ENCODE results near the gene ACOT4. TPM values are rescaled to one million over a fixed set of nuclear protein-coding genes. Genes with fewer than 3 reads are reported as not detected.

ACOT4 gene
- total and polyA plus RNA-seq, 2 of the 8 experiments (the other 6 are each of a cell fraction or from before 2014, with no cell fraction given): 0.80 to 1.1 TPM

GRCh38 chr14:73588695-73589094 is 3.0 kb upstream of the ACOT4 start:
- Histone ChIP-seq H3K56ac (replicated peaks; ENCODE audit: insufficient read length, low read depth, low read length) (no peak overlapping the region), H2BK120ac (replicated peaks; ENCODE audit: low read depth, low read length) (no peak overlapping the region), H3K27me3 (replicated peaks in 1 of 4; ENCODE audit: control insufficient read depth in 3 of 4, extremely low read depth in 1 of 4, insufficient read depth in 3 of 4, low read length in 3 of 4) (peaks cover 0 to 5% (median 3%) of the 10 kb centered on the region in 4 experiments; a peak in 3 of 7 replicates), H4K8ac (ENCODE audit: extremely low read depth, insufficient read depth, low read length) (no peak overlapping the region), H3K14ac (ENCODE audit: insufficient read length) (no peak overlapping the region), H3K9me3 (ENCODE audit: insufficient read depth in 2 of 2, low read depth in 1 of 2, low read length in 1 of 2) (no peaks in the 10 kb centered on the region; a peak in 1 of 4 replicates), H2AFZ (ENCODE audit: low read length) (no peak overlapping the region), H3K23ac (ENCODE audit: insufficient read length) (no peak overlapping the region), H2BK12ac (ENCODE audit: low read depth, low read length) (no peak overlapping the region), H3K27ac (ENCODE audit: low read depth, low read length) (no peak overlapping the region), H3K4me1 (replicated peaks in 1 of 4; ENCODE audit: control insufficient read depth in 3 of 4, insufficient read depth in 4 of 4, low read length in 3 of 4) (no peaks in the 10 kb centered on the region), H3K4ac (replicated peaks; ENCODE audit: insufficient read length, low read depth, low read length) (no peak overlapping the region), H3K79me2 (ENCODE audit: control insufficient read depth in 1 of 2, insufficient read depth in 2 of 2, low read length in 2 of 2) (no peaks in the 10 kb centered on the region), H4K91ac (replicated peaks; ENCODE audit: insufficient read length, low read length) (no peak overlapping the region), H3K36me3 (ENCODE audit: control insufficient read depth in 2 of 4, insufficient read depth in 4 of 4, low read length in 3 of 4) (no peaks in the 10 kb centered on the region), H3K79me1 (ENCODE audit: low read depth, low read length) (no peaks in the 10 kb centered on the region), H3K9ac (replicated peaks in 1 of 4; ENCODE audit: extremely low read depth in 1 of 4, low read depth in 3 of 4, low read length in 3 of 4) (no peak overlapping the region), H3K18ac (ENCODE audit: extremely low read depth, low read length) (no peak overlapping the region), H2BK5ac (ENCODE audit: low read depth, low read length) (no peak overlapping the region), H2BK20ac (ENCODE audit: low read length) (no peak overlapping the region), H2BK15ac (ENCODE audit: low read length) (no peak overlapping the region), H2AK5ac (ENCODE audit: low read depth, low read length) (no peak overlapping the region), H4K20me1 (replicated peaks in 1 of 2; ENCODE audit: control insufficient read depth in 1 of 2, insufficient read depth in 2 of 2, low read length in 2 of 2) (no peaks in the 10 kb centered on the region), H3K4me2 (ENCODE audit: insufficient read depth in 1 of 2, low read depth in 2 of 2, low read length in 2 of 2) (no peak overlapping the region), H3K23me2 (ENCODE audit: low read depth, low read length) (peaks cover 9% of the 10 kb centered on the region; the same call in 1 of the 2 replicates), H3K4me3 (ENCODE audit: extremely low read depth in 1 of 4, insufficient read depth in 2 of 4, low read depth in 3 of 4, low read length in 4 of 4) (no peak overlapping the region), H4K5ac (ENCODE audit: insufficient read length, low read depth, low read length) (no peak overlapping the region)
- DNase-seq (ENCODE audit: low read depth in 1 of 2, low spot score in 2 of 2) (no peak), FAIRE-seq (no peak)
- 85% methylated on average over 1 of the region's 1 CpG; no CpG with 5 or more reads in 1 of the 2 experiments for WGBS, 2 experiments (ENCODE audit: extremely low coverage in 1 of 2, insufficient coverage in 1 of 2, insufficient read length in 1 of 2, insufficient replicate concordance in 2 of 2, low coverage in 1 of 2, low lambda C conversion rate in 2 of 2, missing lambda C conversion rate in 1 of 2)
- TF ChIP-seq TEAD4 (IDR thresholded peaks at IDR 0.05; ENCODE audit: low read depth, low read length) (no peak), RXRA (IDR thresholded peaks at IDR 0.05; ENCODE audit: insufficient read depth, low read depth, low read length) (no peak)
- ChIA-PET POLR2A (ENCODE audit: partially characterized antibody) (no interaction called here), CTCF (ENCODE audit: partially characterized antibody) (interaction anchor here (0.9 to 2.5 kb wide), 4 partner anchors 20 to 81 kb away, joined by 3 to 6 read pairs (median 4); partner anchors contain the start of gene ACOT2)

All from H1 (cell line).